ENCODE data around the gene TAF6L. TPM values are rescaled to one million over a fixed set of nuclear protein-coding genes. Genes with fewer than 3 reads are reported as not detected.

TAF6L gene
- total and polyA plus RNA-seq, 2 of the 8 experiments (the other 6 are each of a cell fraction or from before 2014, with no cell fraction given): 24.8 to 31.9 TPM

GRCh38 chr11:62787005-62787759 is 16.0 kb downstream of the TAF6L start, which contains the start of gene TMEM179B:
Gene TMEM179B (plus strand): TSS chr11:62787402. CDS start chr11:62787432, 30 bp downstream.
- POLR2A ChIA-PET (ENCODE audit: partially characterized antibody): interaction anchor here (0.7 to 15.9 kb wide), 41 partner anchors 10 to 236 kb away, joined by 3 to 251 read pairs (median 6); partner anchors contain the start of genes C11orf98, CSKMT, GANAB and HNRNPUL2
- FAIRE-seq (no peak), DNase-seq (ENCODE audit: low read depth in 1 of 2, low spot score in 2 of 2) (peak; percentile 93 to 98)
- Histone ChIP-seq H3K27me3 (replicated peaks in 1 of 4; ENCODE audit: control insufficient read depth in 3 of 4, extremely low read depth in 1 of 4, insufficient read depth in 3 of 4, low read length in 3 of 4) (no peaks in the 10 kb centered on the region), H3K27ac (ENCODE audit: low read depth, low read length) (peak within 1 kb of the TSS; percentile 90), H2AK5ac (ENCODE audit: low read depth, low read length) (0 out of 2 replicates have a peak within 1 kb of the TSS, but pooled peaks have one; percentile 4), H3K18ac (ENCODE audit: extremely low read depth, low read length) (peak within 1 kb of the TSS; percentile 95), H3K4me2 (ENCODE audit: insufficient read depth in 1 of 2, low read depth in 2 of 2, low read length in 2 of 2) (peak within 1 kb of the TSS; percentile 69 to 73), H3K14ac (ENCODE audit: insufficient read length) (no peak within 1 kb of the TSS), H4K8ac (ENCODE audit: extremely low read depth, insufficient read depth, low read length) (peak within 1 kb of the TSS; percentile 99), H2BK5ac (ENCODE audit: low read depth, low read length) (peak within 1 kb of the TSS; percentile 98), H2BK12ac (ENCODE audit: low read depth, low read length) (peak within 1 kb of the TSS; percentile 21), H2BK20ac (ENCODE audit: low read length) (no peak within 1 kb of the TSS), H3K23me2 (ENCODE audit: low read depth, low read length) (no peaks in the 10 kb centered on the region; the same call in 1 of the 2 replicates), H3K9me3 (ENCODE audit: insufficient read depth in 2 of 2, low read depth in 1 of 2, low read length in 1 of 2) (no peaks in the 10 kb centered on the region), H2BK15ac (ENCODE audit: low read length) (peak within 1 kb of the TSS; percentile 81; the same call in 1 of the 2 replicates), H4K5ac (ENCODE audit: insufficient read length, low read depth, low read length) (peak within 1 kb of the TSS; percentile 94), H3K79me2 (ENCODE audit: control insufficient read depth in 1 of 2, insufficient read depth in 2 of 2, low read length in 2 of 2) (peaks cover 0 to 33% of the 10 kb centered on the region in 2 experiments; a peak in 2 of 4 replicates), H4K20me1 (replicated peaks in 1 of 2; ENCODE audit: control insufficient read depth in 1 of 2, insufficient read depth in 2 of 2, low read length in 2 of 2) (peaks cover 0 to 3% of the 10 kb centered on the region in 2 experiments), H3K23ac (ENCODE audit: insufficient read length) (no peak within 1 kb of the TSS), H3K4me1 (replicated peaks in 1 of 4; ENCODE audit: control insufficient read depth in 3 of 4, insufficient read depth in 4 of 4, low read length in 3 of 4) (peaks cover 0 to 6% (median 2%) of the 10 kb centered on the region in 4 experiments; a peak in 4 of 7 replicates), H4K91ac (replicated peaks; ENCODE audit: insufficient read length, low read length) (peak within 1 kb of the TSS; percentile 84), H3K9ac (replicated peaks in 1 of 4; ENCODE audit: extremely low read depth in 1 of 4, low read depth in 3 of 4, low read length in 3 of 4) (peak within 1 kb of the TSS; percentile 82 to 93 (median 90)), H3K56ac (replicated peaks; ENCODE audit: insufficient read length, low read depth, low read length) (peak within 1 kb of the TSS; percentile 12), H2AFZ (ENCODE audit: low read length) (peak within 1 kb of the TSS; percentile 8; the same call in 1 of the 2 replicates), H3K79me1 (ENCODE audit: low read depth, low read length) (peaks cover 7% of the 10 kb centered on the region; the same call in 1 of the 2 replicates), H3K36me3 (ENCODE audit: control insufficient read depth in 2 of 4, insufficient read depth in 4 of 4, low read length in 3 of 4) (peaks cover 0 to 24% (median 10%) of the 10 kb centered on the region in 4 experiments; a peak in 7 of 8 replicates), H3K4ac (replicated peaks; ENCODE audit: insufficient read length, low read depth, low read length) (peak within 1 kb of the TSS; percentile 16), H3K4me3 (ENCODE audit: extremely low read depth in 1 of 4, insufficient read depth in 2 of 4, low read depth in 3 of 4, low read length in 4 of 4) (peak within 1 kb of the TSS; percentile 77 to 97 (median 90)), H2BK120ac (replicated peaks; ENCODE audit: low read depth, low read length) (peak within 1 kb of the TSS; percentile 24)
- CTCF ChIA-PET (ENCODE audit: partially characterized antibody): interaction anchor here (0.6 to 6.4 kb wide), 45 partner anchors 9 to 1397 kb away, joined by 3 to 94 read pairs (median 4); partner anchors contain the start of genes HNRNPUL2, LBHD1, SLC3A2 and TAF6L
- 2% methylated on average over 70 of the region's 88 CpGs; no CpG with 5 or more reads in 1 of the 2 experiments for WGBS, 2 experiments (ENCODE audit: extremely low coverage in 1 of 2, insufficient coverage in 1 of 2, insufficient read length in 1 of 2, insufficient replicate concordance in 2 of 2, low coverage in 1 of 2, low lambda C conversion rate in 2 of 2, missing lambda C conversion rate in 1 of 2)
- no peak for TF ChIP-seq TEAD4 (IDR thresholded peaks at IDR 0.05; ENCODE audit: low read depth, low read length)
- TF ChIP-seq SP2 (IDR thresholded peaks at IDR 0.05; ENCODE audit: low read length): no peak
- TF ChIP-seq CHD2 (IDR thresholded peaks at IDR 0.05; ENCODE audit: low read length): no peak; the same call in 1 of the 2 replicates
- TF ChIP-seq BACH1 (IDR thresholded peaks at IDR 0.05; ENCODE audit: low read length): no peak; the same call in none of the 2 replicates
- TF ChIP-seq NRF1 (IDR thresholded peaks at IDR 0.05; ENCODE audit: low read depth, low read length): 0 out of 2 replicates have a peak, but pooled peaks have one; percentile 9
- TF ChIP-seq BCL11A (IDR thresholded peaks at IDR 0.05; ENCODE audit: low read depth in 2 of 2, low read length in 2 of 2): no peak
- TF ChIP-seq SUZ12 (IDR thresholded peaks at IDR 0.05; ENCODE audit: low read length): no peak
- TF ChIP-seq, protein P1, sequence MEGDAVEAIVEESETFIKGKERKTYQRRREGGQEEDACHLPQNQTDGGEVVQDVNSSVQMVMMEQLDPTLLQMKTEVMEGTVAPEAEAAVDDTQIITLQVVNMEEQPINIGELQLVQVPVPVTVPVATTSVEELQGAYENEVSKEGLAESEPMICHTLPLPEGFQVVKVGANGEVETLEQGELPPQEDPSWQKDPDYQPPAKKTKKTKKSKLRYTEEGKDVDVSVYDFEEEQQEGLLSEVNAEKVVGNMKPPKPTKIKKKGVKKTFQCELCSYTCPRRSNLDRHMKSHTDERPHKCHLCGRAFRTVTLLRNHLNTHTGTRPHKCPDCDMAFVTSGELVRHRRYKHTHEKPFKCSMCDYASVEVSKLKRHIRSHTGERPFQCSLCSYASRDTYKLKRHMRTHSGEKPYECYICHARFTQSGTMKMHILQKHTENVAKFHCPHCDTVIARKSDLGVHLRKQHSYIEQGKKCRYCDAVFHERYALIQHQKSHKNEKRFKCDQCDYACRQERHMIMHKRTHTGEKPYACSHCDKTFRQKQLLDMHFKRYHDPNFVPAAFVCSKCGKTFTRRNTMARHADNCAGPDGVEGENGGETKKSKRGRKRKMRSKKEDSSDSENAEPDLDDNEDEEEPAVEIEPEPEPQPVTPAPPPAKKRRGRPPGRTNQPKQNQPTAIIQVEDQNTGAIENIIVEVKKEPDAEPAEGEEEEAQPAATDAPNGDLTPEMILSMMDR (IDR thresholded peaks at IDR 0.05; ENCODE audit: control extremely low read depth in 1 of 3, insufficient read depth in 1 of 3, low read depth in 1 of 3, low read length in 3 of 3): peak; percentile 49 to 67 (median 64)
- no peak for TF ChIP-seq CEBPB (IDR thresholded peaks at IDR 0.05; ENCODE audit: low read depth, low read length)

All from H1 (cell line).